Endothelial cell of umbilical vein (primary cell): ENCODE measurements around the gene NUDT14. TPM values are rescaled to one million over a fixed set of nuclear protein-coding genes. Genes with fewer than 3 reads are reported as not detected.

Experiments used
- BruUV-seq: library from RNA; stranded (reverse); fragments of 400-500 nt; replicated peaks from 2 replicates; lab custom pipeline; 2021; lab: Mats Ljungman, UMichigan
- CTCF ChIA-PET: fragments of 300-600, 350-600 bp; sonication (Branson Sonifier 250); formaldehyde crosslinking; loops from one replicate; lab custom pipeline; 2021; ENCODE audit warnings: antibody characterized with exemption, inconsistent platforms; lab: Charles Lee
- POLR2A ChIA-PET: fragments of 300-600, 350-600 bp; sonication (Branson Sonifier 250); formaldehyde crosslinking; loops from one replicate; lab custom pipeline; 2021; ENCODE audit warnings: antibody characterized with exemption, inconsistent platforms; lab: Charles Lee
- DNase-seq: peaks from one replicate; pipeline ENCODE4 v3.0.0-alpha.2; 2011; ENCODE audit warnings: low read depth, low spot score
- FAIRE-seq: peaks from 2 replicates; lab custom pipeline; 2011; peaks lifted over from hg19 to GRCh38; lab: Jason Lieb, UNC
- H2AFZ ChIP-seq: 2 replicates; pipeline ENCODE4 v1.6.0; 2012; ENCODE audit warnings: low read depth, low read length, control low read depth, inconsistent platforms
- H3K27ac ChIP-seq: 2 replicates; pipeline ENCODE4 v1.5.1; 2011; ENCODE audit warnings: low read depth, mild to moderate bottlenecking, control low read depth, low read length, moderate library complexity; ENCODE audit not compliant: insufficient read depth
- H3K27me3 ChIP-seq, 2 experiments: 2 replicates each; pipeline versions ENCODE4 v1.6.0 to v1.6.1; 2011; ENCODE audit warnings: low read length in 2 of 2, mixed read lengths in 1 of 2; ENCODE audit not compliant: control insufficient read depth in 2 of 2, insufficient read depth in 2 of 2
- H3K36me3 ChIP-seq, 2 experiments: 2 replicates in 1 of 2; 3 replicates in 1 of 2; pipeline ENCODE4 v1.5.1; 2011; ENCODE audit warnings: low read length in 2 of 2, mild to moderate bottlenecking in 1 of 2, moderate library complexity in 1 of 2; ENCODE audit not compliant: control insufficient read depth in 2 of 2, insufficient read depth in 2 of 2; ENCODE audit errors: extremely low read depth in 1 of 2
- H3K4me1 ChIP-seq: 3 replicates; pipeline ENCODE4 v1.5.1; 2011; ENCODE audit warnings: mild to moderate bottlenecking, low read length; ENCODE audit not compliant: control insufficient read depth, insufficient read depth; ENCODE audit errors: extremely low read depth
- H3K4me2 ChIP-seq: 2 replicates; pipeline ENCODE4 v1.6.1; 2011; ENCODE audit warnings: low read length, control low read depth, mixed read lengths; ENCODE audit not compliant: insufficient read depth
- H3K4me3 ChIP-seq, 3 experiments: fragments of 200-600 bp in 1 of 3; sonication (generic), shearing (Covaris generic) in 1 of 3; replicated peaks in 1 of 3; 2 replicates each; pipeline ENCODE4 v1.5.1; 2011 to 2016; ENCODE audit warnings: control low read depth in 3 of 3, low read length in 3 of 3, mild to moderate bottlenecking in 2 of 3, inconsistent platforms in 1 of 3, low read depth in 1 of 3, moderate library complexity in 1 of 3; ENCODE audit not compliant: insufficient read depth in 1 of 3
- H3K79me2 ChIP-seq: 2 replicates; pipeline ENCODE4 v1.6.0; 2012; ENCODE audit warnings: low read length, inconsistent platforms; ENCODE audit not compliant: control insufficient read depth, insufficient read depth
- H3K9ac ChIP-seq: replicated peaks from 2 replicates; pipeline ENCODE3; 2011; ENCODE audit warnings: low read length, control low read depth; ENCODE audit not compliant: insufficient read depth; ENCODE audit errors: extremely low read depth
- H3K9me1 ChIP-seq: replicated peaks from 3 replicates; pipeline ENCODE4 v1.6.0; 2011; ENCODE audit warnings: mild to moderate bottlenecking, low read length; ENCODE audit not compliant: control insufficient read depth, insufficient read depth; ENCODE audit errors: extremely low read depth
- H3K9me3 ChIP-seq: replicated peaks from 2 replicates; pipeline ENCODE4 v1.5.1; 2012; ENCODE audit warnings: low read length, inconsistent platforms; ENCODE audit not compliant: control insufficient read depth, insufficient read depth
- H4K20me1 ChIP-seq: replicated peaks from 2 replicates; pipeline ENCODE3; 2011; ENCODE audit warnings: mild to moderate bottlenecking, low read length; ENCODE audit not compliant: control insufficient read depth, insufficient read depth; ENCODE audit errors: extremely low read depth
- CTCF ChIP-seq, 2 donors: IDR thresholded peaks; 1 replicate in 1 of 2; 2 replicates in 1 of 2; pipeline ENCODE4 v1.5.1; 2011; ENCODE audit warnings: low read length in 2 of 2, mild to moderate bottlenecking in 2 of 2, moderate library complexity in 2 of 2, control low read depth in 1 of 2, inconsistent platforms in 1 of 2, low read depth in 1 of 2; ENCODE audit not compliant: insufficient read depth in 1 of 2; ENCODE audit errors: extremely low read depth in 1 of 2
- EZH2 ChIP-seq: IDR thresholded peaks from 2 replicates; pipeline ENCODE4 v1.6.1; 2012; ENCODE audit warnings: borderline replicate concordance, low read depth, mild to moderate bottlenecking, moderate library complexity, low read length, inconsistent platforms; ENCODE audit not compliant: severe bottlenecking
- FOS ChIP-seq: IDR thresholded peaks from 2 replicates; pipeline ENCODE4 v1.6.1; 2011; ENCODE audit warnings: mild to moderate bottlenecking, low read length, moderate library complexity, borderline replicate concordance; ENCODE audit not compliant: insufficient read depth
- GATA2 ChIP-seq: IDR thresholded peaks from 2 replicates; pipeline ENCODE4 v1.7.0; 2011; ENCODE audit warnings: low read depth, mild to moderate bottlenecking, moderate library complexity, mixed read lengths, low read length; ENCODE audit not compliant: insufficient read length, insufficient read depth
- JUN ChIP-seq: IDR thresholded peaks from 2 replicates; pipeline ENCODE4 v1.6.1; 2011; ENCODE audit warnings: borderline replicate concordance, low read depth; ENCODE audit not compliant: insufficient read length, insufficient read depth
- MAX ChIP-seq: IDR thresholded peaks from 2 replicates; pipeline ENCODE4 v1.6.1; 2011; ENCODE audit not compliant: insufficient read depth, insufficient read length
- MYC ChIP-seq: IDR thresholded peaks from one replicate; pipeline ENCODE4 v1.6.1; 2011; ENCODE audit warnings: mild to moderate bottlenecking, low read depth, low read length
- POLR2A ChIP-seq: IDR thresholded peaks from 2 replicates; pipeline ENCODE4 v1.6.1; 2012; ENCODE audit warnings: low read depth, mild to moderate bottlenecking, control low read depth, low read length
- POLR2AphosphoS5 ChIP-seq: IDR thresholded peaks from 2 replicates; pipeline ENCODE4 v1.6.1; 2012; ENCODE audit warnings: low read depth, mild to moderate bottlenecking, control low read depth, low read length, moderate library complexity; ENCODE audit not compliant: insufficient read depth
- dilution Hi-C: fragments of 300-500 bp; cut with MboI; formaldehyde crosslinking; loops from one replicate; pipeline ENCODE4 v1.15.0; 2019; ENCODE audit warnings: low sequenced_read_pairs; ENCODE audit not compliant: extremely low pct_ligation_motif_present
- intact Hi-C: fragments of 100-400 bp; cut with micrococcal nuclease; formaldehyde crosslinking; loops from one replicate; pipeline ENCODE4 v1.10.0; 2022
- polyA plus RNA-seq, 4 experiments: library from polyadenylated mRNA; depleted of rRNA in 3 of 4; stranded (reverse) in 3 of 4; unstranded in 1 of 4; fragments of >200 nt; gene quantifications; 2 replicates each; pipeline versions ENCODE4 v1.2.1 to v1.2.3, GENCODE V29; 2011 to 2012; ENCODE audit warnings: missing spikeins in 1 of 4
- total RNA-seq: library from RNA; stranded (reverse); gene quantifications from 2 replicates; pipeline ENCODE4 v1.2.3, GENCODE V29; 2021

NUDT14 gene
- total and polyA plus RNA-seq, 2 donors (not counting 3 experiments of a cell fraction or from before 2014, with no cell fraction given) = 97.7 to 103 TPM

GRCh38 chr14:105185973-105186372 is 4.9 kb upstream of the NUDT14 start:
- Histone ChIP-seq H3K9ac (no peak overlapping the region), H3K4me2 (no peak overlapping the region), H2AFZ (no peak overlapping the region), H3K4me1 (no peaks in the 10 kb centered on the region), H3K79me2 (no peaks in the 10 kb centered on the region), H4K20me1 (no peaks in the 10 kb centered on the region), H3K4me3 (no peak overlapping the region), H3K27me3 (no peaks in the 10 kb centered on the region), H3K27ac (no peak overlapping the region), H3K36me3 (no peaks in the 10 kb centered on the region), H3K9me1 (no peaks in the 10 kb centered on the region), H3K9me3 (peaks cover 2% of the 10 kb centered on the region)
- intact Hi-C loops (no loop called here), dilution Hi-C loops (no loop called here)
- TF ChIP-seq POLR2AphosphoS5 (no peak), JUN (no peak), GATA2 (no peak)
- CTCF ChIA-PET = interaction anchor here (1.1 to 1.7 kb wide), 2 partner anchors 8 to 17 kb away, joined by 3 to 6 read pairs; no protein-coding TSS in a partner anchor
- POLR2A ChIA-PET = no interaction called here
- DNase-seq = no peak
- no peak for FAIRE-seq
- BruUV-seq = no TSS peak

DNA sequence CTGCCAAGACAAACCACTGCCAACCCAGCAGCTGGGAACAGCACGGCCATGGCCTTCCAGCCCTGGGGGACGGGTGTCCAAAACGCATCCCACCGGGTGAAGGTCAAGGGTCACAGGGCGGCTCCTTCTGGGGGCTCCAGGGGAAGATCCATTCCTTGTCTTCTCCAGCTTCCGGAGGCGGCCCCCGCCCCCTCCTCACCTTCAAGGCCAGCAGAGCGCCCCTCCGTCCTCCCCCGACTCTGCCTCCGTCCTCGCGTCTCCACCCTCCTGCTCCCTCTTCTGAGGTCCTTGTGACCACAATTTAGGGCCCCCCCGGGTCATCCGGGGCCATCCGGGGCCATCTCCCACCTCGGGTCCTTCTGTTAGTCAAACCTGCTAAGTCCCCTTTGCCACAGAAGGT is 3.9 kb upstream of the NUDT14 start:
- H3K4me3 ChIP-seq = no peak overlapping the region
- no peaks in the 10 kb centered on the region for H4K20me1 ChIP-seq
- H3K9me3 ChIP-seq = peaks cover 2% of the 10 kb centered on the region
- no TSS peak for BruUV-seq
- no peak overlapping the region for H3K9ac ChIP-seq
- dilution Hi-C loops (no loop called here), intact Hi-C loops (no loop called here)
- H3K9me1 ChIP-seq = no peaks in the 10 kb centered on the region
- no peak overlapping the region for H2AFZ ChIP-seq
- H3K4me2 ChIP-seq = no peak overlapping the region
- H3K4me1 ChIP-seq = peaks cover 5% of the 10 kb centered on the region
- FAIRE-seq (no peak), DNase-seq (no peak)
- H3K27ac ChIP-seq = no peak overlapping the region
- H3K79me2 ChIP-seq = no peaks in the 10 kb centered on the region
- CTCF ChIA-PET = interaction anchor here (0.9 to 1.7 kb wide), 3 partner anchors 9 to 95 kb away, joined by 3 to 6 read pairs (median 3); no protein-coding TSS in a partner anchor
- no peaks in the 10 kb centered on the region for H3K27me3 ChIP-seq
- TF ChIP-seq MYC (no peak), GATA2 (no peak), POLR2AphosphoS5 (no peak), EZH2 (no peak), JUN (no peak), FOS (no peak), MAX (no peak), CTCF (IDR thresholded peaks at IDR 0.05; ENCODE audit: extremely low read depth in 1 of 2, insufficient read depth in 1 of 2, low read depth in 1 of 2, low read length in 2 of 2) (no peak), POLR2A (no peak)
- POLR2A ChIA-PET = no interaction called here
- H3K36me3 ChIP-seq = no peaks in the 10 kb centered on the region
